Psoas muscle (tissue), 8 donors: ENCODE measurements around the gene CCDC3. TPM values are rescaled to one million over a fixed set of nuclear protein-coding genes. Genes with fewer than 3 reads are reported as not detected.

Experiments
- ATAC-seq, 4 donors: fragments of 200-7000 bp; cut with Tn5 transposase; one replicate each; pipeline ENCODE4 v1.9.1; 2020; ENCODE audit warnings: moderate library complexity in 3 of 4, mild to moderate bottlenecking in 2 of 4
- DNase-seq, 2 donors: peaks; one replicate each; pipeline ENCODE4 v3.0.0-alpha.2; 2020
- H3K27ac ChIP-seq: fragments of 200-600 bp; one replicate; pipeline ENCODE4 v1.8.0; 2022
- H3K27me3 ChIP-seq, 3 donors: fragments of 200-600 bp in 1 of 3; one replicate each; pipeline versions ENCODE4 v1.6.1 to v1.8.0; 2013 to 2022; ENCODE audit warnings: low read length in 2 of 3, mild to moderate bottlenecking in 2 of 3, moderate library complexity in 1 of 3; ENCODE audit not compliant: insufficient read depth in 3 of 3
- H3K36me3 ChIP-seq, 2 donors: fragments of 200-600 bp in 1 of 2; one replicate each; pipeline versions ENCODE4 v1.6.1 to v1.8.0; 2013 to 2022; ENCODE audit warnings: low read depth in 1 of 2, mild to moderate bottlenecking in 1 of 2, moderate library complexity in 1 of 2; ENCODE audit not compliant: insufficient read depth in 1 of 2
- H3K4me1 ChIP-seq: fragments of 200-600 bp; one replicate; pipeline ENCODE4 v1.8.0; 2022
- H3K4me3 ChIP-seq: fragments of 200-600 bp; one replicate; pipeline ENCODE4 v1.8.0; 2022; ENCODE audit warnings: mild to moderate bottlenecking
- H3K9me3 ChIP-seq: fragments of 200-600 bp; one replicate; pipeline ENCODE4 v1.8.0; 2022
- CTCF ChIP-seq: fragments of 200-600 bp; IDR thresholded peaks from one replicate; pipeline ENCODE4 v1.8.0; 2022; ENCODE audit warnings: antibody characterized with exemption
- WGBS, 3 donors: extraction: QIAGEN DNeasy Blood & Tissue Kit; methylation state at CpG; one replicate each; pipeline versions ENCODE4 v1.1.6 to v1.1.7; 2013; 5-methylcytosine and 5-hydroxymethylcytosine counted together
- intact Hi-C, 2 donors: fragments of 100-400 bp; cut with DNase I; formaldehyde crosslinking; loops; one replicate each; pipeline versions ENCODE4 v1.11.0 to v1.14.2; 2022
- polyA plus RNA-seq, 3 donors: library from polyadenylated mRNA; stranded (reverse); fragments of 200-250 nt; gene quantifications; one replicate each; pipeline ENCODE4 v1.2.3, GENCODE V29; 2013
- total RNA-seq, 4 donors: library from RNA; stranded (reverse); fragmentation: NEBNext Ultra II Directional in 2 of 4; extraction: Animal tissue kit (Norgen Biotek cat#: 25700) in 2 of 4; gene quantifications; one replicate each; pipeline versions ENCODE4 v1.2.1 to v1.2.4, GENCODE V29; 2021 to 2023
- donor health status: healthy with polysubstance abuse.
- donor health status: DM: no; HTN: no; CAD: no; lungs with moderate emphysema.
- donor health status: Bipolar disorder and iron deficiency.
- donor health status: healthy.
- donor health status: DM: yes; HTN: yes; CAD: no.
- donor health status: DM: no; HTN: no; CAD: no.
- donor health status: DM: no; HTN: no; CAD: no.
- donor health status: DM: yes; HTN: yes; CAD: no.

Gene CCDC3
- total and polyA plus RNA-seq, 7 donors = 1.7 to 54.2 (median 6.2) TPM

GRCh38 chr10:12981570-12981969 lies 19.9 kb downstream of the CCDC3 start:
- H3K27ac ChIP-seq = no peak overlapping the region
- no peaks in the 10 kb centered on the region for H3K36me3 ChIP-seq
- H3K4me3 ChIP-seq = no peak overlapping the region
- intact Hi-C loops = no loop called here
- peaks cover 6% of the 10 kb centered on the region for H3K9me3 ChIP-seq
- H3K27me3 ChIP-seq = no peaks in the 10 kb centered on the region
- WGBS, 3 donors = 57 to 75% (median 69%) methylated on average over 4 of the region's 4 CpGs
- H3K4me1 ChIP-seq = no peaks in the 10 kb centered on the region
- ATAC-seq (peak in 2 of 4 donors; percentile 32 to 60), DNase-seq (no peak)
- TF ChIP-seq CTCF = no peak

- Histone ChIP-seq H3K9me3 (peaks cover 6% of the 10 kb centered on the region), H3K27ac (no peak overlapping the region), H3K4me3 (no peak overlapping the region), H3K4me1 (no peaks in the 10 kb centered on the region), H3K36me3 (no peaks in the 10 kb centered on the region), H3K27me3 (no peaks in the 10 kb centered on the region)
- DNase-seq (no peak), ATAC-seq (no peak)
- no peak for TF ChIP-seq CTCF
- 72 to 81% (median 73%) methylated on average over 6 of the region's 6 CpGs for WGBS, 3 donors
- intact Hi-C loops = no loop called here
Observed at GRCh38 chr10:12980713-12981306, 20.7 kb downstream of the CCDC3 start.

GRCh38 chr10:12980102-12980661 lies 21.3 kb downstream of the CCDC3 start:
- no peak for TF ChIP-seq CTCF
- 34 to 53% (median 37%) methylated on average over 7 of the region's 7 CpGs for WGBS, 3 donors
- H3K4me3 ChIP-seq = no peak overlapping the region

GRCh38 chr10:12978891-12979290 lies 22.6 kb downstream of the CCDC3 start:
- TF ChIP-seq CTCF = no peak
- 78 to 86% (median 84%) methylated on average over 4 of the region's 4 CpGs for WGBS, 3 donors

More at GRCh38 chr10:12980102-12980661, 21.3 kb downstream of the CCDC3 start:
- intact Hi-C loops = no loop called here
- Histone ChIP-seq H3K4me1 (no peaks in the 10 kb centered on the region), H3K27me3 (no peaks in the 10 kb centered on the region), H3K9me3 (peaks cover 6% of the 10 kb centered on the region), H3K27ac (no peak overlapping the region), H3K36me3 (no peaks in the 10 kb centered on the region)
- no peak for DNase-seq
- no peak for ATAC-seq

GRCh38 chr10:12975906-12976305 lies 25.6 kb downstream of the CCDC3 start:
- Histone ChIP-seq H3K27ac (no peak overlapping the region), H3K27me3 (no peaks in the 10 kb centered on the region), H3K4me1 (no peaks in the 10 kb centered on the region), H3K36me3 (no peaks in the 10 kb centered on the region), H3K4me3 (no peak overlapping the region), H3K9me3 (no peaks in the 10 kb centered on the region)
- DNase-seq (no peak), ATAC-seq (no peak)
- intact Hi-C loops = no loop called here
- TF ChIP-seq CTCF = no peak
- WGBS, 3 donors = 73 to 81% (median 75%) methylated on average over 5 of the region's 5 CpGs

More at GRCh38 chr10:12978891-12979290, 22.6 kb downstream of the CCDC3 start:
- H3K4me1 ChIP-seq = no peaks in the 10 kb centered on the region
- DNase-seq (no peak), ATAC-seq (no peak)
- peaks cover under 1% of the 10 kb centered on the region for H3K9me3 ChIP-seq
- no peaks in the 10 kb centered on the region for H3K27me3 ChIP-seq
- intact Hi-C loops = no loop called here
- H3K4me3 ChIP-seq = no peak overlapping the region
- no peak overlapping the region for H3K27ac ChIP-seq
- H3K36me3 ChIP-seq = no peaks in the 10 kb centered on the region
